Cardiac fibroblast (primary cell): Measurements from ENCODE around the gene ARHGEF28.

ENCODE experiments used
- DNase-seq, 2 donors: peaks; one replicate each; pipeline versions ENCODE4 v3.0.0 to v3.0.0-alpha.2; 2010; ENCODE audit warnings: low read depth in 2 of 2
- H3K4me3 ChIP-seq, 2 donors: replicated peaks in 1 of 2; 1 replicate in 1 of 2; 2 replicates in 1 of 2; pipeline ENCODE4 v1.5.1; 2011; ENCODE audit warnings: low read depth in 2 of 2, low read length in 2 of 2, mild to moderate bottlenecking in 2 of 2, moderate library complexity in 1 of 2
- CTCF ChIP-seq: IDR thresholded peaks from one replicate; pipeline ENCODE4 v1.5.1; 2011; ENCODE audit warnings: low read depth, mild to moderate bottlenecking, low read length, inconsistent platforms

Gene ARHGEF28

GRCh38 chr5:73664796-73665195 is 38.8 kb downstream of the ARHGEF28 start:
- DNase-seq = no peak
- TF ChIP-seq CTCF = no peak
- H3K4me3 ChIP-seq = no peak overlapping the region

GRCh38 chr5:73666891-73667290 is 40.9 kb downstream of the ARHGEF28 start:
- no peak for TF ChIP-seq CTCF

GRCh38 chr5:73668017-73668416 is 42.0 kb downstream of the ARHGEF28 start:
- no peak overlapping the region for H3K4me3 ChIP-seq
- DNase-seq = no peak
- no peak for TF ChIP-seq CTCF

More at GRCh38 chr5:73666891-73667290, 40.9 kb downstream of the ARHGEF28 start:
- no peak for DNase-seq
- no peak overlapping the region for H3K4me3 ChIP-seq

DNA sequence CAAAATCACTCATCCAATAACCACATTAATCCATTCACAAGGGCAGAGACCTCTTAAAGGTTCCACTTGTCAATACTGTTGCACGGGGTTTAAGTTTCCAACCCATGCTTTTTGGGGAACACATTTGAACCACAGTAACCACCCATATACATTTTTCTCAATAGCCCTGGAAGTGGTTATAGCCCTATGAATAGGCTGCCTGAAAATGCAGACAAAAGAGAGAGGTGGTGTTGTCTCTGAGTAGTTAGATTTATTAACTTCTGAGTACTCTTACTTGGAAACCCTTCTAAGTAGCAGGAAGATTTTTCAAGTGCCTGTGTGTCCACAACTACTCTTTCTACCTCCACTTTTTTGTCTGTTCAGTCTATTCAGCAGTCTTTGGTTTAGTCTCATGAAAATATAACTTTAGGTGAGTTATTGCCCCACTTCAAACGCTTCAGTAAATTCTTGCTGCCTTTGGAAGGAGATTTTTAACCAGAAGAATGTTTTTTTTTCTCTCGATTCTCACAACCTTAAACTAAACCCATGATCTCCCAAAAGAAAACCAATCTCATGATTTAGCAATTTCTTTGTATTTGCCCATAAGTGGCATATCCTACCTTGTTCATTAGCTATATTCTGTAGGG is 42.6 kb downstream of the ARHGEF28 start:
- TF ChIP-seq CTCF = no peak
- H3K4me3 ChIP-seq = no peak overlapping the region

GRCh38 chr5:73670731-73671130 is 44.7 kb downstream of the ARHGEF28 start:
- TF ChIP-seq CTCF = no peak
- no peak for DNase-seq
- H3K4me3 ChIP-seq = no peak overlapping the region

More for the DNA sequence above, 42.6 kb downstream of the ARHGEF28 start:
- DNase-seq = no peak

DNA sequence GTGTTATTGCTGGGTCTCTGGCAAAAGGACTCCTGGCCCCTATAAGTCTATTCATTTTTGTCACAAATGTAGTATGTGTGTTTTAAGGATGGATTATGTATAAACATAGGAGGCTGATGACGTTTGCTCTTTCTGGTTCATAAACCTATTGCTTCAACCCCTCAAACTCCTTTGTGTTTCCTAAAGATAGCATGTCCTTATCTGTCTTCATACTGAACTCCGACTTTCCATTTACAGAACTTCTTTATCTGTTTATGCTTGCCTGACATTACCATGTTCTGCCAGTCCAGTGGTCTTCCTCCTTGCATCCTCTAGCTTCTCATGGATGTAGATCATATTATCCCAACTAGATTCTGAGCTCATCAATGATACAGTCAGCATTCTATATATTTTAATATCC is 46.1 kb downstream of the ARHGEF28 start:
- TF ChIP-seq CTCF = no peak
- H3K4me3 ChIP-seq = no peak overlapping the region
- no peak for DNase-seq

- no peak overlapping the region for H3K4me3 ChIP-seq
- peak; percentile 90 to 93 for DNase-seq
- TF ChIP-seq CTCF = peak; percentile 3
Measured at GRCh38 chr5:73673161-73673591, 47.2 kb downstream of the ARHGEF28 start.
